GM12865 (cell line): Measurements from ENCODE around the gene INSYN2A.

Experiments used
- DNase-seq: peaks from one replicate; pipeline ENCODE4 v3.0.0; 2010; ENCODE audit warnings: low read depth
- H3K4me3 ChIP-seq: 2 replicates; pipeline ENCODE4 v1.5.1; 2011; ENCODE audit warnings: mild to moderate bottlenecking, low read depth, low read length, control low read depth
- TF ChIP-seq, protein P1 (sequence below): IDR thresholded peaks from 2 replicates; pipeline ENCODE4 v1.5.1; 2011; ENCODE audit warnings: low read length, control low read depth, low read depth, inconsistent platforms; ENCODE audit not compliant: insufficient read depth; ENCODE audit errors: missing control alignments

Gene INSYN2A

DNA sequence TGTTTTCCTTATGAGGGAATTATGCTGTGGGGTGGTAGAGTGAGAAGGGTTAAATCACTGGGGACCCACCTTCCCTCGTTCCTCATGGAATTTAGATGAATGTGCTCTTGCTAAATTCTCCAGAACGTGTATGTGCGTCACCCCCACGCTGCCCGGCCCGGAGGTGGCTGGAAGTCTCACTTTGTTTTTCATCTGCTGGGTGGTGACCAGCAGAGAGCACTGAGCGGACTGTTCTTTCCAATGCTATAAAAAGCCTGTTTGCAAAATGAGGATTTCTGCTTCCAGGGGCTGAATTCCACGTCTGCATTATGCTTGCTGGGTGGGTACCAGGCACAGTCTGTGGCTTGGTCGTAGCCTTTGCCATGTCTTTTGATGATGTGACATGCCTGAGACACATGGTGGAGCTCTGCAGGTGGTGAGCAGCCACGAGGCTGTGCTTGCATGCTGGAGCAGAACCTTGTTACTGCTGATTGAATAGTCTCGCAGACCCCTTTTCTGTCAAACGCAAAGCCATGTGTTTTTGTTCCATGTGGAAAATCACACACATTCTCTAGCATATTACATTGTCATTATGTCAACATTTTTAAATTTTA is 31.9 kb upstream of the INSYN2A start:
- DNase-seq, result no peak
- H3K4me3 ChIP-seq, result no peak overlapping the region
- TF ChIP-seq, protein P1, sequence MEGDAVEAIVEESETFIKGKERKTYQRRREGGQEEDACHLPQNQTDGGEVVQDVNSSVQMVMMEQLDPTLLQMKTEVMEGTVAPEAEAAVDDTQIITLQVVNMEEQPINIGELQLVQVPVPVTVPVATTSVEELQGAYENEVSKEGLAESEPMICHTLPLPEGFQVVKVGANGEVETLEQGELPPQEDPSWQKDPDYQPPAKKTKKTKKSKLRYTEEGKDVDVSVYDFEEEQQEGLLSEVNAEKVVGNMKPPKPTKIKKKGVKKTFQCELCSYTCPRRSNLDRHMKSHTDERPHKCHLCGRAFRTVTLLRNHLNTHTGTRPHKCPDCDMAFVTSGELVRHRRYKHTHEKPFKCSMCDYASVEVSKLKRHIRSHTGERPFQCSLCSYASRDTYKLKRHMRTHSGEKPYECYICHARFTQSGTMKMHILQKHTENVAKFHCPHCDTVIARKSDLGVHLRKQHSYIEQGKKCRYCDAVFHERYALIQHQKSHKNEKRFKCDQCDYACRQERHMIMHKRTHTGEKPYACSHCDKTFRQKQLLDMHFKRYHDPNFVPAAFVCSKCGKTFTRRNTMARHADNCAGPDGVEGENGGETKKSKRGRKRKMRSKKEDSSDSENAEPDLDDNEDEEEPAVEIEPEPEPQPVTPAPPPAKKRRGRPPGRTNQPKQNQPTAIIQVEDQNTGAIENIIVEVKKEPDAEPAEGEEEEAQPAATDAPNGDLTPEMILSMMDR, result no peak

DNA sequence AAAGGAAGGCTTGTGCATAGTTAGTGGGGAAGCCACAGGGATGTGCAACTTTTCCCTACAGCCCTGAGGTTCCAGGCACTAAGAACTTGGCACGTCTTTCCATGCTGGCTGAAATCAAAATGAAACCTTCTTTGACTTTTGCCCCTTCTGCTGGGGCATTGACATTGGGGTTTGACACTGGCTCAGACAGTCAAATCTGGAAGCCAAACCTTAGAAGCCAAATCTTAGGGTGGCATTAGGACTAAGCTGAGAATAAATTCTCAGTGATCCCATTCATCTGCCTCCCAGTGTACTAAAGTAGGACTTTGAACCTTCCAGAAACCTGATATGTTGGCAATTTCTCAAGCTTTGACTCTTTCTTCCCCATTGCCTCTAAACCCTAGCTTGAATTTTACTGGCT is 31.3 kb upstream of the INSYN2A start:
- no peak overlapping the region for H3K4me3 ChIP-seq
- TF ChIP-seq, protein P1, result no peak
- no peak for DNase-seq

DNA sequence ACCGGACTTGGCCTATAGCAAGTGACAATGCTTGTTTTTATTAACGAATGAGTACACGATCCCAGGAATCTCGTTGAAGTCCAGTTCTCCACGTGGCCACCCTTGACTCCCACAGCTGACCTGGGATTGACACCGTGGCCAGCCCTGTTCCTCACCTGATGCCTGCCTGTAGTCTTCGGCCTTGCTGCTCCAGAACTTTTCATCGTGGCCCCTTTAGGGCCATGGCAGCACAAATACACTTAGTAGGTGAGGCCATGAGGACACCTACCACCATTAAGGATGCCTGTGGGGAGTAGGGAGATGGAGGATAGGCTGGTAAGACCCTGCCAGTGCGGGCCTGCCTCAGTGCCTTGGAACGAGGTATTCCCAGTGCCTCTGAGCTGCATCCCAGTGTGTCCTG is 30.6 kb upstream of the INSYN2A start:
- H3K4me3 ChIP-seq, result no peak overlapping the region
- TF ChIP-seq, protein P1, result no peak
- DNase-seq, result no peak

DNA sequence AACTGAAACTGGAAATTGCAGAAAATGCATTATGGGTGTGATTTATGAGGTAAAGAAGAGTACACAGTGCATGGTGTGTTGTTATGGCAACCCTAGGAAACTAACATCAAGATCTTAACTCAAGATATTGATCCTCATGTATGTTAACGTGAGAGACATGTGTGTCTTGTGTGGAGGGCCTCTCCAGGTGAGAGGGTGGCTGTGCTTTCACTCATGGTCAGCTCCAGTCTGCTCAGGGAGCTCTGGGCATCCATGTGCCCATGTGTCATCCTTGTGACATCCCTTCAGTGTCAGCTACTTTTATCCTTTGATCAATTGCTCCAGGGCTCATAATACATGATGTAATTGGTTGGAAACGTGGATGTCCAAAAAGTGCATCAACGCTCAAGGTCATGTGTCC is 24.9 kb upstream of the INSYN2A start:
- no peak for DNase-seq
- no peak overlapping the region for H3K4me3 ChIP-seq
- TF ChIP-seq, protein P1, result no peak

DNA sequence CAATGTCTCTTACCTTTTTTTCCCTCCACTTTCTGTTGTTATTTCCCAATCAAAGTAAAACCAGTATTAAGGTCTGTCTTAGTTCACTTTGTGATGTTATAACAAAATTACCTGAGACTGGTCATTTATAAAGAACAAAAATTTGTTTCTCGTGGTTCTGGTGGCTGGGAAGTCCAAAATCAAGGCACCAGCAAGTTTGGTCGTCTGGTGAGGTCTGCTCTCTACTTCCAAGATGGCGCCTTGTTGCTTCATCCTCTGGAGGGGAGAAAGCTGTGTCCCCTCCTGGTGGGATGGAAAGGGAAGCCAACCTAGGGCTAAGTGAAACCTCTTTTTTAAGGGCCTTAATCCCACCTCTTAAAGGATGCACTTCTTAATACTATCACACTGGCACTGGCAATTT is 22.3 kb upstream of the INSYN2A start:
- no peak overlapping the region for H3K4me3 ChIP-seq
- TF ChIP-seq, protein P1, result no peak
- no peak for DNase-seq

DNA sequence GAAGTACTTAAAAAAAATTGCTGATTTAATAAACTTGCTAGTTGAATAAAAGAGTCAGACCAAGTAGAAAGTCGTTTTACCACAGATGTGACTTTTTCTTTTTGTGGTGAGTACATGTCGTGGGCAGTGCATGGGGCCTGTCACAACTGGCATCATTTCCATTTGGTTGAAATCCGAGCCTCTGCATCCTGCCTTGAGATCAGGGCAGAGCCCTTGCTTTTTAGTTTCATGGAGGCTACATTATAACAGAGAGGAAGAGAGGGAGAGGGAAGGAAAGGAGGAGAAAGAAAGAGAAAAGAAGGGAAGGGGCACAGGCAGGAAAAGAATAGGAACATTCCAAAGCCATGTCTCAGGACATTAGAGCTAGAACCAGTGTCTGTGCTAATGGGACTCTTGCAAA is 20.4 kb upstream of the INSYN2A start:
- H3K4me3 ChIP-seq, result no peak overlapping the region
- TF ChIP-seq, protein P1, result no peak
- DNase-seq, result no peak

DNA sequence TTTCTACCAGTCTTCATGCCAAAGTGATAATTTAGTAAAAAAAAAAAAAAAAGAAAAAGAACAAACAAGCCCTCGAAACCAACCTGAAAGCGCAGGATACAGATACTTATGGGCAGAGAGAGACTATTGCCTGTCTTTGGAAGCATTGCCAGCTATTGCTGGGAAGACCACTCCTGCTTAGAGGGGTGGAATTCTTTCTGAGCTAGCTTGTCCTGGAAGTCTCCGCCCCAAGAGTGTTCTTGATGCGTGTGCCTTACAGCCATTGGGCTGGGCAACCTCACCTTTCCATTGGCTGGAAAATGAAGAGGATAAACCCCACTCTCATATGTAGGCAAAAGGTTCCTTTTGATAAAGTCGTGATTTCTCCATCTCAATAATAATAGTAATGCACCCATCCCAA is 19.9 kb upstream of the INSYN2A start:
- TF ChIP-seq, protein P1, result no peak
- no peak overlapping the region for H3K4me3 ChIP-seq
- no peak for DNase-seq
